Astrocyte (in vitro differentiated cells and primary cell): Measurements from ENCODE around the gene TFF1.

Source experiments
- EZH2 ChIP-seq: IDR thresholded peaks from 2 replicates; pipeline ENCODE4 v1.6.1; 2012; ENCODE audit warnings: mild to moderate bottlenecking, low read length, inconsistent platforms; ENCODE audit not compliant: insufficient read depth
- TF ChIP-seq, protein P1 (sequence below): IDR thresholded peaks from 2 replicates; pipeline ENCODE4 v1.5.1; 2011; ENCODE audit warnings: low read depth, mild to moderate bottlenecking, inconsistent platforms, low read length, moderate library complexity; ENCODE audit not compliant: insufficient read depth

- TF ChIP-seq, protein P1, sequence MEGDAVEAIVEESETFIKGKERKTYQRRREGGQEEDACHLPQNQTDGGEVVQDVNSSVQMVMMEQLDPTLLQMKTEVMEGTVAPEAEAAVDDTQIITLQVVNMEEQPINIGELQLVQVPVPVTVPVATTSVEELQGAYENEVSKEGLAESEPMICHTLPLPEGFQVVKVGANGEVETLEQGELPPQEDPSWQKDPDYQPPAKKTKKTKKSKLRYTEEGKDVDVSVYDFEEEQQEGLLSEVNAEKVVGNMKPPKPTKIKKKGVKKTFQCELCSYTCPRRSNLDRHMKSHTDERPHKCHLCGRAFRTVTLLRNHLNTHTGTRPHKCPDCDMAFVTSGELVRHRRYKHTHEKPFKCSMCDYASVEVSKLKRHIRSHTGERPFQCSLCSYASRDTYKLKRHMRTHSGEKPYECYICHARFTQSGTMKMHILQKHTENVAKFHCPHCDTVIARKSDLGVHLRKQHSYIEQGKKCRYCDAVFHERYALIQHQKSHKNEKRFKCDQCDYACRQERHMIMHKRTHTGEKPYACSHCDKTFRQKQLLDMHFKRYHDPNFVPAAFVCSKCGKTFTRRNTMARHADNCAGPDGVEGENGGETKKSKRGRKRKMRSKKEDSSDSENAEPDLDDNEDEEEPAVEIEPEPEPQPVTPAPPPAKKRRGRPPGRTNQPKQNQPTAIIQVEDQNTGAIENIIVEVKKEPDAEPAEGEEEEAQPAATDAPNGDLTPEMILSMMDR, result no peak
- TF ChIP-seq EZH2, result no peak
These were observed 25.0 kb upstream of the TFF1 start for GRCh38 chr21:42391297-42391696.
